HG02642 (cell line): ENCODE results near the gene RAI14.
"Not testable (repeated sequence)": the region's sequence is repeated elsewhere in the genome, so short reads cannot be mapped to it uniquely, and the experiment has no call there.

ENCODE experiments used
- ATAC-seq: cut with Tn5 transposase; IDR thresholded peaks from one replicate; pipeline ENCODE4 v1.9.1; 2021; ENCODE audit warnings: mild to moderate bottlenecking; ENCODE audit not compliant: unreplicated experiment, poor library complexity

RAI14 gene

GRCh38 chr5:34722183-34722582 is 66.1 kb downstream of the RAI14 start:
- no peak for ATAC-seq

- no peak for ATAC-seq
Observed at GRCh38 chr5:34724741-34725140, 68.6 kb downstream of the RAI14 start.

GRCh38 chr5:34727166-34727749 is 71.1 kb downstream of the RAI14 start:
- not testable (repeated sequence) for ATAC-seq

- ATAC-seq, result no peak
Observed at GRCh38 chr5:34728236-34728635, 72.1 kb downstream of the RAI14 start.

- ATAC-seq, result no peak
Observed at GRCh38 chr5:34731435-34732232, 75.5 kb downstream of the RAI14 start.

- no peak for ATAC-seq
Observed at GRCh38 chr5:34734326-34734725, 78.2 kb downstream of the RAI14 start.

- ATAC-seq, result no peak
Observed at GRCh38 chr5:34735491-34736426, 79.6 kb downstream of the RAI14 start.

GRCh38 chr5:34736445-34737115 is 80.5 kb downstream of the RAI14 start:
- ATAC-seq, result no peak

GRCh38 chr5:34737731-34738130 is 81.6 kb downstream of the RAI14 start:
- ATAC-seq, result no peak

- ATAC-seq, result no peak
Observed at GRCh38 chr5:34738381-34738780, 82.3 kb downstream of the RAI14 start.

- no peak for ATAC-seq
Observed at GRCh38 chr5:34740389-34740806, 84.3 kb downstream of the RAI14 start.

GRCh38 chr5:34742061-34742460 is 85.9 kb downstream of the RAI14 start:
- ATAC-seq, result no peak

- ATAC-seq, result no peak
Observed at GRCh38 chr5:34743878-34744277, 87.8 kb downstream of the RAI14 start.

- no peak for ATAC-seq
Observed at GRCh38 chr5:34748431-34748830, 92.3 kb downstream of the RAI14 start.

- no peak for ATAC-seq
Observed at GRCh38 chr5:34749431-34749873, 93.3 kb downstream of the RAI14 start.

GRCh38 chr5:34750206-34750605 is 94.1 kb downstream of the RAI14 start:
- no peak for ATAC-seq

GRCh38 chr5:34751807-34752736 is 95.9 kb downstream of the RAI14 start:
- ATAC-seq, result no peak

GRCh38 chr5:34753236-34753635 is 97.1 kb downstream of the RAI14 start:
- not testable (repeated sequence) for ATAC-seq

GRCh38 chr5:34755926-34756325 is 99.8 kb downstream of the RAI14 start:
- ATAC-seq, result no peak
